ENCODE measurements around the gene PKIB.

PKIB gene

GRCh38 chr6:122671251-122671650, 61.0 kb downstream of the PKIB start:
- TF ChIP-seq RAD21 (IDR thresholded peaks at IDR 0.05; ENCODE audit: low read depth) (no peak), MAX (IDR thresholded peaks at IDR 0.05) (no peak), TEAD4 (IDR thresholded peaks at IDR 0.05) (no peak), NFIC (IDR thresholded peaks at IDR 0.05) (no peak), TCF12 (IDR thresholded peaks at IDR 0.05; ENCODE audit: low read depth) (no peak), YY1 (IDR thresholded peaks at IDR 0.05; ENCODE audit: low read depth) (no peak), TAF1 (IDR thresholded peaks at IDR 0.05; ENCODE audit: low read depth) (no peak), USF1 (IDR thresholded peaks at IDR 0.05) (no peak), ZBTB7A (IDR thresholded peaks at IDR 0.05; ENCODE audit: low read depth) (no peak), FOXM1 (IDR thresholded peaks at IDR 0.05; ENCODE audit: borderline replicate concordance, low read depth) (no peak), CREB1 (IDR thresholded peaks at IDR 0.05; ENCODE audit: low read depth) (no peak), CEBPB (IDR thresholded peaks at IDR 0.05) (no peak), REST (IDR thresholded peaks at IDR 0.05; ENCODE audit: low read depth) (no peak), EGR1 (IDR thresholded peaks at IDR 0.05) (no peak), EP300 (IDR thresholded peaks at IDR 0.05; ENCODE audit: borderline replicate concordance) (no peak)

- TF ChIP-seq NFIC (IDR thresholded peaks at IDR 0.05) (no peak), EP300 (IDR thresholded peaks at IDR 0.05; ENCODE audit: borderline replicate concordance) (no peak), YY1 (IDR thresholded peaks at IDR 0.05; ENCODE audit: low read depth) (no peak), ZBTB7A (IDR thresholded peaks at IDR 0.05; ENCODE audit: low read depth) (no peak), REST (IDR thresholded peaks at IDR 0.05; ENCODE audit: low read depth) (no peak)
These were observed 63.2 kb downstream of the PKIB start for GRCh38 chr6:122673343-122673961.

- TF ChIP-seq FOXM1 (IDR thresholded peaks at IDR 0.05; ENCODE audit: borderline replicate concordance, low read depth): no peak
- TF ChIP-seq YY1 (IDR thresholded peaks at IDR 0.05; ENCODE audit: low read depth): no peak
- no peak for TF ChIP-seq EGR1 (IDR thresholded peaks at IDR 0.05)
- no peak for TF ChIP-seq TCF12 (IDR thresholded peaks at IDR 0.05; ENCODE audit: low read depth)
- TF ChIP-seq NFIC (IDR thresholded peaks at IDR 0.05): no peak
- TF ChIP-seq MAX (IDR thresholded peaks at IDR 0.05): no peak
- no peak for TF ChIP-seq TEAD4 (IDR thresholded peaks at IDR 0.05)
- TF ChIP-seq RAD21 (IDR thresholded peaks at IDR 0.05; ENCODE audit: low read depth): no peak
- no peak for TF ChIP-seq CREB1 (IDR thresholded peaks at IDR 0.05; ENCODE audit: low read depth)
- no peak for TF ChIP-seq TAF1 (IDR thresholded peaks at IDR 0.05; ENCODE audit: low read depth)
- no peak for TF ChIP-seq CEBPB (IDR thresholded peaks at IDR 0.05)
- no peak for TF ChIP-seq ZBTB7A (IDR thresholded peaks at IDR 0.05; ENCODE audit: low read depth)
- no peak for TF ChIP-seq USF1 (IDR thresholded peaks at IDR 0.05)
- TF ChIP-seq EP300 (IDR thresholded peaks at IDR 0.05; ENCODE audit: borderline replicate concordance): no peak
- TF ChIP-seq REST (IDR thresholded peaks at IDR 0.05; ENCODE audit: low read depth): no peak
These were observed 65.9 kb downstream of the PKIB start for GRCh38 chr6:122676146-122676545.

GRCh38 chr6:122676688-122677087, 66.5 kb downstream of the PKIB start:
- TF ChIP-seq YY1 (IDR thresholded peaks at IDR 0.05; ENCODE audit: low read depth): no peak
- TF ChIP-seq NFIC (IDR thresholded peaks at IDR 0.05): no peak
- TF ChIP-seq USF1 (IDR thresholded peaks at IDR 0.05): no peak

Measured in Ishikawa (cell line).